Measurements from ENCODE around the gene KIAA0825.

GRCh38 chr5:94245608-94246007, 372.8 kb downstream of the KIAA0825 start:
- no peak for TF ChIP-seq POLR2AphosphoS5 (IDR thresholded peaks at IDR 0.05; ENCODE audit: low read depth, low read length)
- no peak for TF ChIP-seq CTCF (IDR thresholded peaks at IDR 0.05)
- no peak for TF ChIP-seq FOXM1 (IDR thresholded peaks at IDR 0.05; ENCODE audit: low read depth)
- no peak for TF ChIP-seq EP300 (IDR thresholded peaks at IDR 0.05; ENCODE audit: borderline replicate concordance in 1 of 2, low read depth in 1 of 2, low read length in 1 of 2)
- no peak for TF ChIP-seq TEAD4 (IDR thresholded peaks at IDR 0.05; ENCODE audit: borderline replicate concordance, insufficient read depth)
- no peak for TF ChIP-seq NRF1 (IDR thresholded peaks at IDR 0.05; ENCODE audit: low read depth, low read length)
- no peak for TF ChIP-seq SMC3 (IDR thresholded peaks at IDR 0.05; ENCODE audit: low read depth, low read length)
- no peak for TF ChIP-seq MAX (IDR thresholded peaks at IDR 0.05; ENCODE audit: low read depth)
- no peak for TF ChIP-seq CHD2 (IDR thresholded peaks at IDR 0.05; ENCODE audit: low read length, partially characterized antibody)
- no peak for TF ChIP-seq MEF2A (IDR thresholded peaks at IDR 0.05; ENCODE audit: borderline replicate concordance, low read depth)
- TF ChIP-seq REST (IDR thresholded peaks at IDR 0.05; ENCODE audit: low read depth, low read length): no peak
- no peak for TF ChIP-seq USF2 (IDR thresholded peaks at IDR 0.05; ENCODE audit: borderline replicate concordance, low read depth, low read length)
- TF ChIP-seq ELF1 (IDR thresholded peaks at IDR 0.05): no peak
- TF ChIP-seq RFX5 (IDR thresholded peaks at IDR 0.05; ENCODE audit: low read length): no peak
